Stimulated activated CD8-positive, alpha-beta memory T cell treated with anti-CD3 and anti-CD28 coated beads, Interleukin-2, amount 100 ng/mL, for 1 hour (primary cell): ENCODE results near the gene CTSE.

ENCODE experiments used
- DNase-seq, 2 donors: peaks; one replicate each; pipeline ENCODE4 v3.0.0-alpha.2; 2020; ENCODE audit warnings: low read depth in 2 of 2

CTSE gene

GRCh38 chr1:205971082-205971481, 52.6 kb downstream of the CTSE start:
- DNase-seq = no peak

GRCh38 chr1:205970486-205970885, 53.2 kb downstream of the CTSE start:
- no peak for DNase-seq

GRCh38 chr1:205969229-205969628, 54.5 kb downstream of the CTSE start:
- DNase-seq = no peak

GRCh38 chr1:205967554-205968335, 56.0 kb downstream of the CTSE start:
- DNase-seq = no peak

- DNase-seq = no peak
Observed at GRCh38 chr1:205965036-205965884, 58.4 kb downstream of the CTSE start.

- DNase-seq = no peak
Observed at GRCh38 chr1:205963352-205964155, 60.1 kb downstream of the CTSE start.

GRCh38 chr1:205962821-205963221, 60.9 kb downstream of the CTSE start:
- no peak for DNase-seq

- DNase-seq = no peak
Observed at GRCh38 chr1:205961991-205962820, 61.5 kb downstream of the CTSE start.

GRCh38 chr1:205961405-205961804, 62.3 kb downstream of the CTSE start:
- DNase-seq = no peak

- DNase-seq = no peak
Observed at GRCh38 chr1:205959789-205960188, 63.9 kb downstream of the CTSE start.
